Heart right ventricle (tissue), 16 donors: Measurements from ENCODE around the gene VPS13D. TPM values are rescaled to one million over a fixed set of nuclear protein-coding genes. Genes with fewer than 3 reads are reported as not detected.

Experiments
- ATAC-seq, 8 donors: fragments of 200-7000 bp; cut with Tn5 transposase; one replicate each; pipeline ENCODE4 v1.9.1; 2020; ENCODE audit warnings: mild to moderate bottlenecking in 8 of 8, moderate library complexity in 8 of 8, moderate number of reproducible peaks in 1 of 8
- DNase-seq, 2 donors: peaks; one replicate each; pipeline ENCODE4 v3.0.0-alpha.2; 2020
- H3K27ac ChIP-seq, 10 donors: fragments of 200-600 bp; sonication (generic) in 2 of 10; one replicate each; pipeline versions ENCODE4 v1.5.0 to v1.8.0; 2020 to 2022; ENCODE audit warnings: mild to moderate bottlenecking in 3 of 10
- H3K27me3 ChIP-seq, 7 donors: fragments of 200-600 bp; one replicate each; pipeline ENCODE4 v1.8.0; 2021 to 2022; ENCODE audit warnings: mild to moderate bottlenecking in 2 of 7
- H3K36me3 ChIP-seq, 9 donors: fragments of 200-600 bp; sonication (generic) in 1 of 9; one replicate each; pipeline versions ENCODE4 v1.5.0 to v1.8.0; 2020 to 2022; ENCODE audit warnings: mild to moderate bottlenecking in 2 of 9
- H3K4me1 ChIP-seq, 9 donors: fragments of 200-600 bp; sonication (generic) in 1 of 9; one replicate each; pipeline versions ENCODE4 v1.5.0 to v1.8.0; 2020 to 2022; ENCODE audit warnings: mild to moderate bottlenecking in 4 of 9
- H3K4me3 ChIP-seq, 10 donors: fragments of 200-600 bp; sonication (generic) in 2 of 10; one replicate each; pipeline versions ENCODE4 v1.5.0 to v1.8.0; 2020 to 2022; ENCODE audit warnings: mild to moderate bottlenecking in 7 of 10, moderate library complexity in 2 of 10
- H3K9me3 ChIP-seq, 11 donors: fragments of 200-600 bp in 10 of 11; sonication (generic) in 2 of 11; one replicate each; pipeline versions ENCODE4 v1.5.0 to v1.8.0; 2013 to 2022; ENCODE audit warnings: mild to moderate bottlenecking in 2 of 11, control low read depth in 1 of 11, moderate library complexity in 1 of 11
- WGBS, 2 donors: extraction: QIAGEN DNeasy Blood & Tissue Kit; methylation state at CpG; one replicate each; pipeline ENCODE4 v1.1.7; 2013; ENCODE audit warnings: inconsistent platforms in 1 of 2; 5-methylcytosine and 5-hydroxymethylcytosine counted together
- intact Hi-C, 10 donors: fragments of 100-400 bp; cut with DNase I; formaldehyde crosslinking; loops; one replicate each; pipeline versions ENCODE4 v1.11.1 to v1.14.2; 2022
- polyA plus RNA-seq, 2 donors: library from polyadenylated mRNA; stranded (reverse); fragments of 200-250 nt; gene quantifications; one replicate each; pipeline ENCODE4 v1.2.3, GENCODE V29; 2013
- total RNA-seq, 10 donors: library from RNA; stranded (reverse); fragmentation: NEBNext Ultra II Directional in 3 of 10; extraction: Animal tissue kit (Norgen Biotek cat#: 25700) in 3 of 10; gene quantifications; one replicate each; pipeline versions ENCODE4 v1.2.1 to v1.2.4, GENCODE V29; 2021 to 2023
- TF ChIP-seq, protein P1 (sequence below), 9 donors: fragments of 200-600 bp; sonication (generic) in 2 of 9; IDR thresholded peaks; one replicate each; pipeline versions ENCODE4 v1.5.0 to v1.8.0; 2021 to 2022; ENCODE audit warnings: antibody characterized with exemption in 9 of 9, mild to moderate bottlenecking in 5 of 9, moderate library complexity in 1 of 9
- donor health status: Arrhythmogenic right ventricular cardiomyopathy.
- donor health status: ischemic (EF 13 %, LVEDD 7.1; RV severe dilation, severe dysfunction).
- donor health status: healthy with polysubstance abuse.
- donor health status: DM: no; HTN: yes; CAD: no.
- donor health status: DM: no; HTN: no; CAD: no.
- donor health status: ischemic (EF 25% LVEDD 6.9; RV normal size, moderate dysfunction).
- donor health status: ischemic (EF 25% LVEDD 5.7; RV mildly dilated, moderate dysfunction).
- donor health status: healthy.
- donor health status: DM: yes; HTN: yes; CAD: no.
- donor health status: Ischemic cardiomyopathy.
- donor health status: ischemic (EF 35%, LVEDD 5.7; RV mildly dilated, moderate dysfunction).
- donor health status: nonischemic (EF 11% LVEDD 7.7; RV severe dilation, severe dysfunction).
- donor health status: DM: yes; HTN: yes; CAD: no.
- donor health status: PGD.
- donor health status: ischemic (EF 29% LVEDD 5.4; RV normal size, mild dysfunction).
- donor health status: nonischemic (EF 23%, LVEDD 6.1; RV moderate dilation, normal function).

VPS13D gene
- total and polyA plus RNA-seq, 12 donors: 36.9 to 161 (median 83.3) TPM

DNA sequence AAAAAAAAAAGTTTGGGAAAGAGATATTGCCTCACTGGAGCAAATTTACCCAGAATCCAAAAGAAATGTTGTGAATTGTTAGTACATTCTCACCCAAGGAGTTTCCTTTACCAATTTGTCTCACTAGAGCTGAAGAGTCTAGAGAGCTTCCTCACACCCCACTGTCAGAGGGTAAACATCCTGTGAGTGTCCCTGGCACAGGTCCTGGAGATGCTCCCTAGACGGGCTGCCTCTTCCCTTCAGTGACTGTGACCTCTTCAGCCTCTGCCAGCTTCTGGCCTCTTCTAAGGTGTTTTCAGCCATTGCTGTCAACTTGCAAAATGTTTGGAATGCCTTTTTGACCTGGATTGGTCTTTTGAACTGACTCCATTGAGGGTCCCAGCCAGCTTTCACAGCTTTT lies 228.7 kb downstream of the VPS13D start:
- WGBS, 2 donors: 27 to 31% methylated on average over 1 of the region's 1 CpG
- TF ChIP-seq, protein P1, sequence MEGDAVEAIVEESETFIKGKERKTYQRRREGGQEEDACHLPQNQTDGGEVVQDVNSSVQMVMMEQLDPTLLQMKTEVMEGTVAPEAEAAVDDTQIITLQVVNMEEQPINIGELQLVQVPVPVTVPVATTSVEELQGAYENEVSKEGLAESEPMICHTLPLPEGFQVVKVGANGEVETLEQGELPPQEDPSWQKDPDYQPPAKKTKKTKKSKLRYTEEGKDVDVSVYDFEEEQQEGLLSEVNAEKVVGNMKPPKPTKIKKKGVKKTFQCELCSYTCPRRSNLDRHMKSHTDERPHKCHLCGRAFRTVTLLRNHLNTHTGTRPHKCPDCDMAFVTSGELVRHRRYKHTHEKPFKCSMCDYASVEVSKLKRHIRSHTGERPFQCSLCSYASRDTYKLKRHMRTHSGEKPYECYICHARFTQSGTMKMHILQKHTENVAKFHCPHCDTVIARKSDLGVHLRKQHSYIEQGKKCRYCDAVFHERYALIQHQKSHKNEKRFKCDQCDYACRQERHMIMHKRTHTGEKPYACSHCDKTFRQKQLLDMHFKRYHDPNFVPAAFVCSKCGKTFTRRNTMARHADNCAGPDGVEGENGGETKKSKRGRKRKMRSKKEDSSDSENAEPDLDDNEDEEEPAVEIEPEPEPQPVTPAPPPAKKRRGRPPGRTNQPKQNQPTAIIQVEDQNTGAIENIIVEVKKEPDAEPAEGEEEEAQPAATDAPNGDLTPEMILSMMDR (IDR thresholded peaks at IDR 0.05): no peak
- Histone ChIP-seq H3K27me3 (no peaks in the 10 kb centered on the region), H3K36me3 (peaks cover 0 to 66% (median 7%) of the 10 kb centered on the region in 9 donors), H3K4me1 (peaks cover 27 to 98% (median 84%) of the 10 kb centered on the region in 9 donors), H3K4me3 (no peak overlapping the region), H3K27ac (peak overlapping the region in 7 of 10 donors; percentile 26 to 77 (median 55)), H3K9me3 (no peaks in the 10 kb centered on the region)
- intact Hi-C loops: no loop called here
- ATAC-seq (no peak), DNase-seq (no peak)

DNA sequence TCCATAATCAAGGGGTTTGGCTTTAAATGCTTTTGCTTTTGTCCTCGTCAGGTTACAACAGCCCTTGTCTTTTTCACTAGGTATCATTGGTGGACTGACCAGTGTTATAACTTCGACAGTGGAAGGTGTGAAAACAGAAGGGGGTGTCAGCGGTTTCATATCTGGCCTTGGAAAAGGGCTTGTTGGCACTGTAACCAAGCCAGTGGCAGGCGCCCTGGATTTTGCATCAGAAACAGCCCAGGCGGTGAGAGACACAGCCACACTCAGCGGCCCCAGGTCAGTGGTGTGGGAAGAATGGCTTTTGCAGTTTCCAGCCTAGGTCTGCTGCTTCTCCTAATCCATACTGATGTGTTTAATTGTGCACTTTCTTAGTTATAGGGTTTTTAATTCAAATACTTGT lies 230.3 kb downstream of the VPS13D start:
- intact Hi-C loops: loop anchor here in 1 of 10 donors (5.0 kb wide), 1 partner anchor 53 kb away; no protein-coding TSS in a partner anchor
- 58 to 68% methylated on average over 6 of the region's 6 CpGs for WGBS, 2 donors
- Histone ChIP-seq H3K4me3 (no peak overlapping the region), H3K9me3 (no peaks in the 10 kb centered on the region), H3K27me3 (no peaks in the 10 kb centered on the region), H3K36me3 (peaks cover 0 to 81% (median 7%) of the 10 kb centered on the region in 9 donors), H3K4me1 (peaks cover 13 to 98% (median 81%) of the 10 kb centered on the region in 9 donors), H3K27ac (peak overlapping the region in 8 of 10 donors; percentile 19 to 88 (median 76))
- DNase-seq (peak; percentile 46 to 61), ATAC-seq (peak in 7 of 8 donors; percentile 56 to 83 (median 68))
- TF ChIP-seq, protein P1 (IDR thresholded peaks at IDR 0.05): no peak

DNA sequence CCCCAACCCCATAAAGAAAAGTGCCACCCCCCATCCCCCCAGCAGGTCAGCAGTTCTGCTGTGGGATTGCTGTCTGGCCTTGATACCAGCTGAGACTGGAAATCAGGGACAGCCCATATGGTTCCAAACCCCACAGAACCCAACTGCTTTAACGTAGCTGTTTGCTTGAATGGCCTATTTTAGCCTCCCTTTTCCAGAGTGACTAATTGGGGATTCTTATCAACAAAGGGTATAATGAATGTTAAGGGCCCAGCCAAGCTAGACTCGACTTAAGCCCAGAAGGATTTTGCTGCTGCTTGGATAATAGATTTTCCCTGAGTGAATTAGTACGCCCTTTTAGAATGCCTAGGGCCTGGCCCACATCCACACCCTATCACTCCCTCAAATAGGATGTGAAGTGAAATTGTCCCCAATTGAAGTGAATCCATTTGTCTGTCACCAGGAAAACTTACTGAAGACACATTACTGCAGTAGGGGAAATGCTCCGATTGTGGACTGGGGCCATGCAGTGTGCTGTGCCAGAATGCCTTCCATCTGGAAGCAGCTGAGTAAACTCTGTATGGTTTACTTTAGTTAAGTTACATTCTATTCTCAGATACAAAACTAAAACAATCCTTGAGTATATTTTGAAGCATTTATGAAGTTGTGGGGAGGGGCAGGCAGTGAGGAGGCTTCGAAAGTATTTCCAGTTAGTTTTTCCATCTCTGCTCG lies 231.2 kb downstream of the VPS13D start:
- intact Hi-C loops: loop anchor here in 1 of 10 donors (5.0 kb wide), 1 partner anchor 54 kb away; no protein-coding TSS in a partner anchor
- Histone ChIP-seq H3K9me3 (no peaks in the 10 kb centered on the region), H3K4me3 (no peak overlapping the region), H3K27me3 (no peaks in the 10 kb centered on the region), H3K27ac (peak overlapping the region; percentile 3 to 88 (median 76)), H3K36me3 (peaks cover 0 to 85% (median 7%) of the 10 kb centered on the region in 9 donors), H3K4me1 (peaks cover 12 to 94% (median 80%) of the 10 kb centered on the region in 9 donors)
- DNase-seq: peak; percentile 60 to 62
- peak; percentile 44 to 77 (median 66) for ATAC-seq
- TF ChIP-seq, protein P1 (IDR thresholded peaks at IDR 0.05): no peak
- WGBS, 2 donors: 13 to 24% methylated on average over 6 of the region's 6 CpGs

DNA sequence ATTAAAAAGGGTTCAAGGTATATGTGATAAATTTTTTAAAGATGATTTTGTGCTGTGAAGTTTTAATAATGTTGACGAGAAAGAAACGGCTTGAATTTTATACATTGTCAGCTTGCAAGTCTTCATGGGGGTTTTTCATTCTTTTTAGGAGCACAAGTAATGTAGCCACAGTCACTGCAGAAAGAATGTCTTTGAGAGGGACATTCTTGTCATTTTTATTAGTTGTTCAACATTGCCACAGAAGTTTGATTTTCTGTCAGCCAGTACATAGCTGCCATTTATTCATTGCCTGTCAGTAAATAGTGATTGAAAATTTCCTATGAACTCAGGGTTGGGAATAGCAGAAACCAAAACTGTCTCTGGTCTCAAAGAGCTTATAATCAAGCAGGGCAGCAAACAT lies 231.9 kb downstream of the VPS13D start:
- 74 to 80% methylated on average over 2 of the region's 2 CpGs for WGBS, 2 donors
- no peaks in the 10 kb centered on the region for H3K9me3 ChIP-seq
- no peak overlapping the region for H3K4me3 ChIP-seq
- peaks cover 0 to 84% (median 7%) of the 10 kb centered on the region in 9 donors for H3K36me3 ChIP-seq
- DNase-seq: no peak
- H3K4me1 ChIP-seq: peaks cover 12 to 87% (median 75%) of the 10 kb centered on the region in 9 donors
- H3K27ac ChIP-seq: peak overlapping the region; percentile 3 to 88 (median 76)
- TF ChIP-seq, protein P1 (IDR thresholded peaks at IDR 0.05): no peak
- no peaks in the 10 kb centered on the region for H3K27me3 ChIP-seq
- ATAC-seq: no peak
- intact Hi-C loops: loop anchor here in 1 of 10 donors (5.0 kb wide), 1 partner anchor 54 kb away; no protein-coding TSS in a partner anchor
